IMR-90 (cell line): ENCODE measurements around the gene RBP2.

Source experiments
- CHD1 ChIP-seq: IDR thresholded peaks from 2 replicates; pipeline ENCODE4 v1.6.1; 2012; ENCODE audit warnings: low read depth, low read length, improper control_type of control experiment
- POLR2A ChIP-seq: IDR thresholded peaks from 2 replicates; pipeline ENCODE4 v1.6.1; 2012; ENCODE audit warnings: mild to moderate bottlenecking, low read depth, low read length
- TF ChIP-seq, protein P1 (sequence below): conservative IDR thresholded peaks from 2 replicates; pipeline ENCODE4 v1.5.1; 2012; ENCODE audit warnings: mild to moderate bottlenecking, low read depth, low read length, improper control_type of control experiment

DNA sequence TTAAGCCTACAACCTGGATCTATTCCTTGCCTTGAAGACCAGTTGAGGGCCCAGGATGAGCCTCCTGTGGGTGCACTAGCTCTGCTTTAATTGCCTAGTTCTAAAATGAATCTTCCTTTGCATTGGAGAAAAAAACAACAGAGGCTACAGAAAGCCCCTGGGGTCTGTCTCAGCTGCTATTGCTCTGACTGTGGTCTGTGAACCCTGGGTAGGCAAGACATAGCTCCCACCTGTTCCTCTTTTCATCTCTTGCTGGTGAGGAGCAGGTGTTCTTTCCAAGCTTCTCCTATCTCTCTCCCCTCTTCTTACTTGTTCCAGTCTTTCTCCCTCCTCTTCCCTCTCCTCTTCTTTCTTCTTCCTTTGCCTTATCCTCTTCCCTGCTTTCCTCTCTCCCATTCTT lies 28.8 kb downstream of the RBP2 start:
- TF ChIP-seq, protein P1, sequence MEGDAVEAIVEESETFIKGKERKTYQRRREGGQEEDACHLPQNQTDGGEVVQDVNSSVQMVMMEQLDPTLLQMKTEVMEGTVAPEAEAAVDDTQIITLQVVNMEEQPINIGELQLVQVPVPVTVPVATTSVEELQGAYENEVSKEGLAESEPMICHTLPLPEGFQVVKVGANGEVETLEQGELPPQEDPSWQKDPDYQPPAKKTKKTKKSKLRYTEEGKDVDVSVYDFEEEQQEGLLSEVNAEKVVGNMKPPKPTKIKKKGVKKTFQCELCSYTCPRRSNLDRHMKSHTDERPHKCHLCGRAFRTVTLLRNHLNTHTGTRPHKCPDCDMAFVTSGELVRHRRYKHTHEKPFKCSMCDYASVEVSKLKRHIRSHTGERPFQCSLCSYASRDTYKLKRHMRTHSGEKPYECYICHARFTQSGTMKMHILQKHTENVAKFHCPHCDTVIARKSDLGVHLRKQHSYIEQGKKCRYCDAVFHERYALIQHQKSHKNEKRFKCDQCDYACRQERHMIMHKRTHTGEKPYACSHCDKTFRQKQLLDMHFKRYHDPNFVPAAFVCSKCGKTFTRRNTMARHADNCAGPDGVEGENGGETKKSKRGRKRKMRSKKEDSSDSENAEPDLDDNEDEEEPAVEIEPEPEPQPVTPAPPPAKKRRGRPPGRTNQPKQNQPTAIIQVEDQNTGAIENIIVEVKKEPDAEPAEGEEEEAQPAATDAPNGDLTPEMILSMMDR, result no peak
- no peak for TF ChIP-seq CHD1
- no peak for TF ChIP-seq POLR2A
